Fibroblast of skin of left biceps (primary cell): ENCODE results near the gene SMOC1.

Experiments used
- DNase-seq, 2 experiments: peaks; one replicate each; pipeline ENCODE4 v3.0.0-alpha.2; 2013; ENCODE audit warnings: low read depth in 2 of 2

SMOC1 gene

DNA sequence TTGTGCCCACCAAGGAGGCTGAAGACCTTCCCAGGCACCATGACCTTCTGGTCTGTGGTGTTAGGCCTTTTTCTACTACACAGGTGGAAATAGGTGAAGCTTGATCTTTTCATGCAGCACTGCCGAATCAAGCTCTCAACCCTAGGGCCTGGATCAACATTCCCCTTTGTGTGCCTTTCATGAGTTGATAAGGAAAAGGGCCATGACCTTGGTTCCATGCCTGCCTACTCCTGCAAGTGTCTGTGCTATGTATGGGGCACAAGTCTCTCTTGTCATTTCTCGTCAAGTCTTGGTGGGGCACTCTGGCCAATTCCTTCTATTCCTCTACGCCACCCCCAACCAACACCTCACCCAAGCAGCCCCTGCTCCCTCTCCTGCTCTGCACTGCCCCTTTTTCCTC lies 155.0 kb downstream of the SMOC1 start:
- DNase-seq: no peak

DNA sequence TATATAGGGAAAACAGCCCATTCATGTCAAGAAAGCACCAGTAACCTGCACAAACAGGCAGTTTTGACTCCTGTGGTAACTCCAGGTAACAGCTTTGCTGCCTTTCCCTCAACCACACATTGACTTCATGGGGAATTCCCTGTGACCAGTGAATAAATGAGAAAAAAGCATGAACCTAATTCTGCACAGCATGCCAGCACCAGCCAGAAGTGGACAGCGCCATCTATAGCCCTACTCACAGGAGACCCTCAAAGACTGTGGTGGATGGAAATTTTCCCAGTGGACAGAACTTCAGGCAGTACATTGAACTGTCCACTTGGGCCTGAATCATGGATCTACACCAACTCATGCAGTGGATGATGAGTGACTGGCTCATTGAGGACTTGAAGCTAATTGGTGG lies 157.4 kb downstream of the SMOC1 start:
- DNase-seq: no peak

DNA sequence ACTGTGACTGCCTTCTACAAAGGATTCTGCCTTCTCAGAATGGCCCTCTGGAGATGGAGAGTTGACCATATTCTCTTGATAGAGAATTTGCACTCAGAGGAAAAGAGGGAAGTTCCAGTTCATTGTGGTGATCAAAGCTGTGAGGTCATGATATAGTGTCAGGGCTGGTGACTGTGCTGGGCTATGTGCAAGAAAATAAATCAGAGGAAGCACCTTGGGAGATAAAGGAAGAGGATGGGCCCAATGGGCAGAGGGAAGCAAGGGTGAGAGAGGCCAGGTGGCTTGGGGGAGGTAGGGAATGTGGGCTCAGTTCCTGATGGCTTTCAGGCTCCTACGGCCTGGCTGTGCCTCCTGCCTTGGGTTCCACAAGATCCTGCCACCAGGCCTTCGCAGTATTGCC lies 163.8 kb downstream of the SMOC1 start:
- DNase-seq: no peak

DNA sequence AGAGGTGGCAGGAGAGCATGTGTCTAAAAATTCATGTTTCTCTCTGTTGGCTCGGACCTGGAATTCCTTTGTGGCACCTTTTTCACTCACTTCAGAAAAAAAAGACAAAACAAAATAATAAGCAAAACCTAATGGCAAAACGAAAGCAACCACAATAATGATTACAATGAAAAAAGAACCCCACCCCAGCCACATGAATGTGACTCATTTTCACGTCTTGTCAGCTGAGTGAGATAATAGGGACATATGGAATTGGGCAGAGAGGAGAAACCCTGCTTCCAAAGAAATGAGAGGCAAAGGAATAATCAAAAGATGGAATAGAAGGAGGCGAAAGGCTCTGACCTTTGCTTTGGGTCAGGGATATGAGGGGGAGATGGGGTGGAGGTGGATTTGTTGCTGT lies 166.1 kb downstream of the SMOC1 start:
- no peak for DNase-seq

DNA sequence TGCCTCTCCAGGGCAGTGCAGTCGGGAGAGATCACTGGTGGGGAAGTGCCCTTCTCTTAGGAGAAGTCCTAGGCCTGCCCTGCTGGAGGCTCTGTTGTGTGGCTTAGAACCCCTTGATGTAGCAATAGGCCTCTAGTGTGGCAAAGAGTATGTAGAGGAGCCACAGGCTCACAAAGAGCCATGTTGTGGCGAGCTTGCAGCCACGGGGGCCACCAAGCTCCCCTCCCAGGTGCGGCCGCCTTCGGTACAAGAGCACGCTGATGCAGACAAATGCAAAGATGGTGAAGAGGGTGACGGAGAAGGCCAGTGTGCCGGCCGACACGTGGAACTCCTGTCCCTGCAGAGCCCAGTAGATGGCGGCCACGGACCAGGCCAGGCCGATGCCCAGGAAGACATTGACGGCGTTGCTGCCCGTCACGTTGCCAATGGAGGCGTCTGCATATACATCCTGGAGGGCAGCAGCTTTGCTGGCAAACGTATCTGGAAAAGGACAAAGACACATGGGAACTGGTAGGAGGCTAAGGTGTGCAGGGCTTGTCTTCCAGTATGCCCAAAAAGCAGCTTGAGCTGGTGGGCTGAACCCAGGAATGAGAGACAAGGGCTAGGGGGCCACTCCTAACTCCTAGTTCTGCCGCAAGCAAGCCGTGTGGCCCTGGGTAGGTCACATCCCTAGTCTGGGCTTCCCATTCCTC lies 166.8 kb downstream of the SMOC1 start:
- no peak for DNase-seq

DNA sequence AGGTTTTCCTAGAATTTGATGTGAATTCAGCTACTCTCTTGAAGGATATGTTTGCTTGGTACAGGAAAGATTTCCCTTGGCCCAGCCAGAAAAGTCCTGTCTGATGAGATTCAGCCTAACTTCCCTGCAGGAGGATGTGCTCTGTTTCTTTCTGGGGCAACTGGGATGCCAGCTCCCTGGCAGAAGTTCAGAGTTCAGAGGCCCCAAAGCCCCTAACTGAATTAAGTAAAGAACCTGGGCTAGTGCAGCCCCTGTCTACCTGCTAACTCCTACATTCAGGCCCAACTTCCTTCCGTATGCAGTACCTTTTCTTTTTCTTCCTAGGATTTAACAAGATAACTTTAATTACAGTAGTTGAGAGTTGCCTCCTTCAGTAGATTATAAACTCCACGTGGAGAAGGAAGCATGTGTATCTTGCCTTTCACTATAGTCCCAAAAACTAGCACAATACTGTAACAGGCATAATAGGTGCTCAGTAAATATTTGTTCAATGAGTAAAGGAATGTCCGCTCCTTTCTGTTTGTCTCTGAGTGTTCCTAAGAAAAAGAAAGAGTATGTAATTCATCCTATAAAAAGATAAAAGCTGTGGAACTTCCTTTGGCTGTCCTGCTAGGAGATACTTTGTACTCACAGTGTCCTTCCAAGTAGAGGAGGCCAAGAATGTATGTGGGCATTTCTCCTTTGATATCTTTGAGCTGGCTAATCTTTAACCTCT lies 168.5 kb downstream of the SMOC1 start:
- DNase-seq: no peak

DNA sequence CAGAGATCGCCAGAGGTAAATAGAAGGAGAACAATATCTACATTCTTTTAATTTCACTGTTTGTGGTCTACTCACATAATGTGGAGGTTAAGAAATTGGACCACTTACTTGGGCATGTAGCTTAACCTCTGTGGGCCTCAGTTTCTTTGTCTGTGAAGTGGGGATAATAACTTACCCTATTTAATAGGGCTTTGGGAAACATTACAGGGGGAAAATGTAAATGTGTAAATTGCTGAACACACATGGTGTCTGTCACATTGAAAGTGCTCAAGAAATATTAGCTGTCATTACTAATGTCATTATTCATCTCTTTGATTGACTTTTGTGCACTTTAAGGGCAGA lies 169.1 kb downstream of the SMOC1 start:
- DNase-seq: no peak

DNA sequence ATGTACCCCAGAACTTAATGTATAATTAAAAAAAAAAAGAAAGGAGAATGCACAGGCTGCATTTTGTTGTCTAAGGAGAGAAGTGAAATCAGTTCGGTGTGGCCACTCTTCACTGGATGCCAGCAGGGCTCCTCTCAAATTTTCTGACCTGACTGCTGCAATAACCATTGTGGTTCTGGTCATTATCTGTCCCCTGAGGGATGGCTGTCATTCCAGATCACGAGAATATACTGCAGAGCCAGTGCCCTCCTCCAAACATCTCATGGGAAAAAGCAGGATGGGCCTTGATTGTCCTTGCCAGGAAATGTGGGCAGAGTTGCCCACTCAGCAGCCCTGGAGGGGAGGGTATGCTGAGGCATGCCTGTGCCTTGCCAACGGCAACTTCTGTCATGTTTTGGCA lies 170.4 kb downstream of the SMOC1 start:
- no peak for DNase-seq

DNA sequence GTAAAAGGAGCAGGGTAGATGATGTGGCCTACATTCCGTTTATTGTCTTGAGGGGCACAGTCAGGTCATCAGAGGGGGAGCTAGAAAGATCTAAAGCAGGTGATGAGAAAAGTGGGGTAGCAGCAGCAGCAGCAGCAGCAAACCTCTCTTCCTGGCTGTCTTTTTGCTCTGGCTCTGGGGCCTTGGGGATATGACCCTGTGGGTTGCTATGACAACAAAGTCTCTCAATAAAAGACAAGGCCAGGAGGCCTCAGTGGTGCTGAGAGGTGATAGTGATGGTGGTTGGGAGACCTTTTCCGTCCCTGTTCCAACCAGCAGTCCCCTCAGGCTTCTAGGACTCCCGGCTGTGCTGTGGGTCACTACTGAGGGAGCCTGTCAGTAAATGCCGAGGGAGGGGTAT lies 170.9 kb downstream of the SMOC1 start:
- DNase-seq: no peak

DNA sequence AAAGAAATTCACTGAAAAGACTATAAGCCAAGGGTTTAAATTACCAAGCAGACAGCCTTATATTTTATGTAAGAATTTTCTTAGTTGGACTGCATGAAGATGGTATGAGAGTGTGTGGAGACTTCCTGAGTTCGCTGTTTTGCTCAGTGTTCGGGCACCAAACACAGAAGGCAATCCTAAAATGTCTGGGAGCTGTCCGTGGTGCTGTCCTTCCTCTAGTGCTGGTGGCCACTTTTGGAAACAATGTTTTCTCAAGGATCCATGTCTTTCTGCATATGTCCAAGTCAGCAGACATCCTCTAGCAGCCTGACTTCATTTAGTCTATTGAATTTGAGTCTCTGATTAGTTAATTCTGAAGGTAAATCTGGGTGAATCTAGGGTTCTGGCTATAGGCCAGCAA lies 173.8 kb downstream of the SMOC1 start:
- no peak for DNase-seq

DNA sequence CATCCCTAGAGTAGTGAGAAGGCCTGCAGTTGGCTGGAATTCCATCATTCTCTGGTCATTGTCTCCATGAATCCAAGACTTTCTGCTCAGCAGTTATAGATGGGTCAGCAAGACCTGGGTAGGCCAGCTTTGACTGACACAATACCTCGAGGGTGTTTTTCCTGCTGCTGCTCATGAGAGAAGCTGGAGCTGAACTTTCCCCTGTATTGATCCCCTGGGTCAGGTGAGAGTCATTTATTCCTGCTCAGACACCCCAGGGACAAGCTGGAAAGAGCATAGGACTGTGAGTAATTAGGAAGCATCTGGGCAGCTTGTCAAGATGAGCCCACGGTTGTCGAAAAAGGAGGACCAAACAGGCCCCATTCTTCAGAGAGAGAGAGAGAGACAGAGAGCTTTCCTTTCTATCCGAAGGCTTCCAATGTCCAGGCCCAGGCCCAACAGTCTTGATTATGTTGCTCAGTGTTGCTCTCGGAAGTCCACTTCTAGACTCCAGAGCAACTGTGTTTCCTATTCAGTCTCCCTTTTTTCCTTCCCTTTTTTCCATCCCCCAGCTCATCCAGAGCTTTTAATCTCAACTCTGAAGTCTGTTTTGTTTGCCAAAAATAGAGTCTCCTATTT lies 178.4 kb downstream of the SMOC1 start:
- no peak for DNase-seq

DNA sequence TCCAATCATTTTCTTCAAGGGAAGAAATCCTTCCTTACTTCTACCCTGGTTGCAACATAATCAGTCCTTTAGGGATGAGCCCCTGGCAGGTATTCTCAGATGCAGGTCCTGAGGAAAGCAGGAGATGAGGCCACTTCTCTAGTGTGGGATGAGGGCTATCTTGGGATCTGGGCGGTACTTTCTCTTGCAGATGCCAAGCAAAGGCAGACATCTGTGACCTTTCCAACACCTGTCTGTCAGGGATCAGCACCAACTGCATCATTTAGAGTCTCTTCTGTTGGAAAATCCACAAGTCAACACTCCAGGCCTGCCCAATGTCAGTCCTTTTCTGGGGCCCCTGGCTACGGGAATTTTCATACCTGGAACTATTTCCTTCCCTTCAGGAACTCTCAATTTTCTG lies 180.3 kb downstream of the SMOC1 start:
- no peak for DNase-seq

DNA sequence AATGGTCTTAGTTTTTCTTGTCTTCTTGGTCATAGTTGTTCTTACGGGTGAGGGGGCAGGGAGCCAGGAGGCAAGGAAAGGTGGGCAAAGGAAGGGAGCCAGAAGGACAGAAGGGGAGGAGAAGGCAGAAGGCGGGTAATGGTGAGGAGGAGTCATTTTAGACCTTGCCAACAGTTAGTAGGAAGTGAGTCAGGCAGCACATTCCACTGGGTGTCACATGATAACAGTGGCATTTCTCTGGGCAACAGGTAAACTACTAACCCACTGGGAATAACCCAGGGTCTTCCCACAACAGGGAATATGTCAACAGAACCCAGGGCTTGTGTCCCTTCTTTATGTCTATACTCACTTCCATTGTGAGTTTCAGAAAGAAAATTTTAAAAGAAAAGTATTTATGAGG lies 181.9 kb downstream of the SMOC1 start:
- no peak for DNase-seq

DNA sequence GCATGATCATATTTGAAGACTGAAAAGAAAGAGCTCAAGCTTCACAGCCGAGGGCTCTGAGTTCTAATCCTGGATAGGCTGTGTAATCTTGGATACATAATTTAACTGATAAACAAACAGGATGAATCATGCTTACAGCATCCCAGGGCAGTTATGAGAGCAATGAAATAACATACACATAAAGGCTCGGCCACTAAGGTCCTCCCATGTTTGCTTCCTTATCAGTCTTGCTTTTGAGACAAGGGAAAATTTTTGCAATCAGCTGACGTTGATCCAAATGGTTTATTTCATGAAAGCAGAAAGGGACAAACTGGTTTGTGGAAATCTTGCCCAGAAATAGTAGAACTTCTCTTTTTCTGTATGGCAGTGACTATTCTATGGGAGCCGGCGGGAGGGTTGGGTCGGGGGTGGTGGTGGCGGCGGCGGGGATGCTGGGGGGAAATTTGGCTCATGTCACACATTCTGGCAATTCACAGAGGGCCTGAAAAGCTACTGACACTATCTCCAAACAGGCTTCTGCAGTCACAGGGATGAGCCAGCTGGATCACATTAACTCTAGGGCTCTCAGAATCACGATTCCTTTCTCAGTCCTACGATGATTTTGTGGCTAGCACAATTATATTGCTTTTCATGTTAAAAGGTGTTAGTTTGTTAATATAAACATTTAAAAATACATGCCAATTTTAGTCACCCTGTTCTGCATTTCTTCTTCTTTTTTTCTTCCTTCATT lies 185.1 kb downstream of the SMOC1 start:
- DNase-seq: no peak

DNA sequence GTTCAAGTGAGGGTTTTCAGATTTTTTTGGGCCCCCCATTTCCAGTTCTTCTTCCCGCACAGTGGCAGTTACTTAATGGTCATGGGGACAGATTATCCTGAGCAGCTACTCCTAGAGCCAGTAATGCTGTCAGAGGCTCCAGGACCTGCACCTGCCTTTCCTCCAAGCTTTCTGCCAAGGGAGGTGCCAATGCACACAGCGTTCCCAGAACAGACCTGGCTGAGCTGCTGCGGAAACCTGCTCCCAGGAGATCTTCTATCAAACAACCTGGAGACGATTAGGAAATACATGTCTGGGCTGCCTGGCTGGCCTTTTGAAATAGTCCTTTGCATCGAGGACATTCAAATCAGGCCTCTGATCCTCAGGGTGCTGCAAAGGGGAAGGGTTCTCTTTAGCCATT lies 188.6 kb downstream of the SMOC1 start:
- no peak for DNase-seq

DNA sequence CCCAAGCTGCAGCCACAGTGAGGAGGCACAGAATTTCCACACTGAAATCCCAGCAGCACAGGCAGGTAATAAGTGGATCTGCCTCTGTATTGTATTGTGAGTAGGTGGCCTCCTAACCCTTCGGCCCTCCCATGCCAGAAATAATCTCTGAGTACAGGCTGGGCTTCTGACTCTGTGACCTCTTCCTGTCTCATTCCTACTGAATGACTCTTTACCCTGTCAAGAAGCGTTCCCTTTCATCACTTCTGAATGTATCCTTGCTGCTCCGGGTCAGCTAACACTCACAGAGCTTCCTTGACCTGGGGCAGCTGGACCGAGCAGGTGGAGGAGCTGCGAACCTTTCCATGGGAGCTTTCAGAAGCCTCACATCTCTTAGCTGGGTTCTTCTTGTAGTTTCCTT lies 190.0 kb downstream of the SMOC1 start:
- no peak for DNase-seq

DNA sequence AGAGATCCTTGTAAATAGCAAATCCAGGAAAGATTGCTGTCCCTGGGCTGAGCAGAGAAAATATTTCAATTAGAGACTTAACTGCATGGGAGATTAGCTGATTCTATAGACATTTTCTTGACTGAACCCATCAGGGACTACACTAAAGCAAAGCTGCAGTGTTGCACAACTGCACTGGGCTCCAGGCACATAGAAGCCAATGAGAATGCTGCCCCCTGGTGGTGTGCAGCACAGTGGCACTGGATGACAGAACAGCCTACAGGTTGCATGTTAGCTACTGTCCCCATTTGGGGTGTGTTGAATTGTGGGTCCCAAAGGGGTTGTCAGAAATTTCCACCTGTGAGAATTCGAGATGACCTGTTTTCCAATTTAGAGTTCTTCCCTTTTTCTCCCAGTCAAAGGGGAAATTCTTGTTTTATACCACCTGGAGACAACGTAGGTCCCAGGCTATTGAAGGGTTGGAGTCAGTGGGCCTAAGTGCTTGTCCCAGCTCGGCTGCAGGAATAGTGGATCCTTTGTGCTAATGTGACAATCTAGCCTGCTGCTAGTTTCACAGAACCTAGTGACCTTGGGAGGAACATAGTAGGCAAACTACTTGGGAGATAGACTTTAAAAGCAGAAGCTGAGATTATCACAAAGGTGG lies 194.8 kb downstream of the SMOC1 start:
- DNase-seq: no peak

DNA sequence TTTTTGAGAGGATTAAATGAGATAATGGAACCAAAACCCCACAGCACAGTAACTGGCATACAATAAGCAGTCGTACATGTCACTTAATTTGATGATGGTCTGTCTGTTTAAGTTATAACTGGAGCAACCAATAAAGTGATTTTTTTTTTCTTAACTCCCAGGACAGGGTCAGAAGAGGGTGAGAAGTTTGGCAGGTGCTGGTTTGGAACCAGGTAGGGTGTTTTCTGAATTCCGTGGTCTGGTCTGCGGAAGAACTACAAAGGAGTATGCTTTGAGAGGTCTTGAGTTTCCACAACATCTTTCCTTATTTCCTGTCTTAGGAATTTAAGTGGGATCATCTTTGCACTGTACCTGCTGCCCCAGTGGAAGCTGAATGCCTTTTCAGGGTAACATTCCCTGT lies 197.8 kb downstream of the SMOC1 start:
- no peak for DNase-seq

DNA sequence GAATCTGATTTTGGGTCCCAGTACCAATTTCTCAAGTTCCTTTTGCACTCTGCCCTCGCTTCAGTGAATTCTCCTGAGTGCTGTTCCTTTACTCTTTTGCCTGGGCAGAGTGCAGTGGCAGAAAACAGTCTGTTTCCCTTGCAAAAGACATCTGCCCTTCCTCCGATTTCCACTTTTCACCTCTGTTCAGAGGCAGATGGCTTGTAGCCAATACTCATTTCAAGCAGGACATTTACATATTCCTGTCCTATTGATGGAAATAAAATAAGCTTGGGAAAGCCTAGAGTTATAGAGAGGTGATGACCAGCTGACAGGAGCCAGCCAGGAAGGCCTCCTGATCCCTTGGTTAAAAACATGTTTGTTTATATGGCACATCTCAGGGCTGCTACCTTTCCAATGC lies 198.5 kb downstream of the SMOC1 start:
- no peak for DNase-seq

DNA sequence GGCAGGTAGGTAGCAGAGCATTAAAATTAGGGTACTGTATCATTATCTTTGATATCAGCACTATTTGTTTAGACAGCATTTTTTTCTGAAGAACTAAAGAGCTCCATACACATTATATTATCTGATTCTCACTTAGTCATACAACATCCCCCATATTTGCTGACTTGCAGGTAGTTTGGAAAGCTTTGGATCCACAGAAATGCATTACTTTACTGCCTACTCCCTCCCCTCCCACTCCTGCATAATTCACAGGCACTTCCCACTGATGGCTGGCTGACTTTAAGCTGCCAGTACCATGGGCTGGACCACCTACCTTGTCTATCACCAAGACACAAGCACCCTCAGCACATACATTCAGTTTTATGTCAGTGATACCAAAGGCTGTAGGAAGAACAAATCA lies 199.1 kb downstream of the SMOC1 start:
- DNase-seq: no peak

DNA sequence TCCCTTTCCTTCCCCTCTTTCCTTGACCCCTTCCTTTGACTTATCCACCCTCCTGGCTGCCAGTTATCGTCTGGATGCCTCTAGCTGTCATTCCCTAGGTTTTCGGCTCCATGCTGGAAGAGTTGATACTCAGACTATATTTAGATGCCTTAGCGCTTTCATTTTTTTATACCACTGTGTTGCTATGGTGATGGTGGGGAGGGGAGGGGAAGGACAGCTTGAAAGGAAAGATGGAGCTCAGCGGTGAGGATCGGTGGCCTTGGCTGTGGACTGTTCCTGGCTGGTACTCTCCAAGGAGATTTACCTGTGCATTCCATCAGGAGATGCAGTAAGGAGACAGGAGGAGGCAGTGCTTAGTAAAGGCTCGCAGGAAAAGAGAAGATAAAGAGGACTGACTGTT lies 200.9 kb downstream of the SMOC1 start:
- no peak for DNase-seq
